CMK (cell line): Measurements from ENCODE around the gene FAM234A.
"Not testable (repeated sequence)": the region's sequence is repeated elsewhere in the genome, so short reads cannot be mapped to it uniquely, and the experiment has no call there.

Experiments
- DNase-seq: peaks from one replicate; pipeline ENCODE4 v3.0.0-alpha.2; 2010; ENCODE audit warnings: low read depth

FAM234A gene

GRCh38 chr16:234468-235305 lies at the start of gene FAM234A:
Gene FAM234A, plus strand, starts transcription at chr16:234821. Its CDS starts 19,593 bp downstream, at chr16:254414.
- DNase-seq: peak; percentile 67

GRCh38 chr16:185213-185612 lies 49.4 kb upstream of the FAM234A start:
- DNase-seq: no peak

- no peak for DNase-seq
These were observed 48.9 kb upstream of the FAM234A start for GRCh38 chr16:185691-186090.

GRCh38 chr16:187330-187729 lies 47.3 kb upstream of the FAM234A start:
- DNase-seq: no peak

- DNase-seq: no peak
These were observed 45.9 kb upstream of the FAM234A start for GRCh38 chr16:188674-189073.

- DNase-seq: no peak
These were observed 44.9 kb upstream of the FAM234A start for GRCh38 chr16:189604-190186.

GRCh38 chr16:191831-192230 lies 42.8 kb upstream of the FAM234A start:
- no peak for DNase-seq

GRCh38 chr16:192686-193085 lies 41.9 kb upstream of the FAM234A start:
- DNase-seq: no peak

GRCh38 chr16:193441-193840 lies 41.2 kb upstream of the FAM234A start:
- no peak for DNase-seq

GRCh38 chr16:194516-194915 lies 40.1 kb upstream of the FAM234A start:
- DNase-seq: no peak

- DNase-seq: no peak
These were observed 34.2 kb upstream of the FAM234A start for GRCh38 chr16:200388-200787.

- DNase-seq: no peak
These were observed 31.4 kb upstream of the FAM234A start for GRCh38 chr16:203246-203645.

- not testable (repeated sequence) for DNase-seq
These were observed 30.6 kb upstream of the FAM234A start for GRCh38 chr16:204046-204445.

- DNase-seq: not testable (repeated sequence)
These were observed 25.3 kb upstream of the FAM234A start for GRCh38 chr16:209359-209758.

GRCh38 chr16:211631-212180 lies 22.9 kb upstream of the FAM234A start:
- not testable (repeated sequence) for DNase-seq

GRCh38 chr16:212999-213398 lies 21.6 kb upstream of the FAM234A start:
- DNase-seq: no peak

- no peak for DNase-seq
These were observed 14.6 kb upstream of the FAM234A start for GRCh38 chr16:220021-220420.

- DNase-seq: no peak
These were observed 6.3 kb upstream of the FAM234A start for GRCh38 chr16:228151-228851.

GRCh38 chr16:228852-229730 lies 5.5 kb upstream of the FAM234A start, which contains the start of gene LUC7L:
Gene LUC7L, minus strand, starts transcription at chr16:229449. Its CDS starts 110 bp downstream, at chr16:229339.
- DNase-seq: peak; percentile 62

GRCh38 chr16:229731-230281 lies 4.8 kb upstream of the FAM234A start:
- no peak for DNase-seq

- not testable (repeated sequence) for DNase-seq
These were observed 4.3 kb upstream of the FAM234A start for GRCh38 chr16:230351-230750.
